ENCODE results near the gene ZNF175. TPM values are rescaled to one million over a fixed set of nuclear protein-coding genes. Genes with fewer than 3 reads are reported as not detected.

ZNF175 gene
- 7.3 TPM for total RNA-seq
- long read RNA-seq, full-length matches to known transcripts = 1 of 2 reads
- long read RNA-seq, partial matches to known transcripts = 0 of 2 reads
- long read RNA-seq, other reads (novel, unspliced or antisense) = 1 of 2 reads

DNA sequence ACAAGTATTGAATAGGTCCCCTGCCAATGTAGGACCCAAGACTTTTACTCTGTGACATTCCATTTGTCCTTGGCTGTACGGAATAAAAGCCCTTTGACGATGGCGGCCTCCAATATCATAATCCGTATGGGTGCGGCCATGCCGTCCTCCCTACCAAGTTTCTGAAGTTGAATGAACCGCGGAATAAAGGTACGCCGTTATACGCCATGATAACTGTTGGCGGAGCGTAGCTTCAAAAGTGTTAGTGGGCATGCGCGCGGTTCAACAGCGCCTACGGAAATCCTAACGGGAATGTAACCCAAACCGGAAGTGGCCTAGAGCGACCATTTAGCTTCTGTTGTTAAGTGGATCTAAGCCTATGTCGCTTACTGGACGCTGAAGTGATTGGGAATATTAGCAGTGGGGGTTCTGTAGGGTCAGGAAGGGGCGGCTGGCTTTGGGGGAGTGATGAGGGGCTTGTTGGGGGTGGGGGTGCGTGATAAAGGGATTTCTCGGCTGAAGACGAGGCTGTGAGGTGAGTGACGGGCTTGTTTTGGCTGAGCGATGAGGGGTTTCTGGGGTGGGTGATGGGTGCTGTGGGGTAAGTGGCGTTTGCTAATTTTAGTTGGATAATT lies at the start of gene ZNF175:
Gene ZNF175 (plus strand): TSS at position 322 of the 614 bp plus-strand sequence. CDS start 2,047 bp downstream, outside the sequence.
- peak within 1 kb of the TSS; percentile 62 for H3K27ac ChIP-seq (replicated peaks)
- intact Hi-C loops (cut with micrococcal nuclease) = no loop called here
- TF ChIP-seq, protein P1, sequence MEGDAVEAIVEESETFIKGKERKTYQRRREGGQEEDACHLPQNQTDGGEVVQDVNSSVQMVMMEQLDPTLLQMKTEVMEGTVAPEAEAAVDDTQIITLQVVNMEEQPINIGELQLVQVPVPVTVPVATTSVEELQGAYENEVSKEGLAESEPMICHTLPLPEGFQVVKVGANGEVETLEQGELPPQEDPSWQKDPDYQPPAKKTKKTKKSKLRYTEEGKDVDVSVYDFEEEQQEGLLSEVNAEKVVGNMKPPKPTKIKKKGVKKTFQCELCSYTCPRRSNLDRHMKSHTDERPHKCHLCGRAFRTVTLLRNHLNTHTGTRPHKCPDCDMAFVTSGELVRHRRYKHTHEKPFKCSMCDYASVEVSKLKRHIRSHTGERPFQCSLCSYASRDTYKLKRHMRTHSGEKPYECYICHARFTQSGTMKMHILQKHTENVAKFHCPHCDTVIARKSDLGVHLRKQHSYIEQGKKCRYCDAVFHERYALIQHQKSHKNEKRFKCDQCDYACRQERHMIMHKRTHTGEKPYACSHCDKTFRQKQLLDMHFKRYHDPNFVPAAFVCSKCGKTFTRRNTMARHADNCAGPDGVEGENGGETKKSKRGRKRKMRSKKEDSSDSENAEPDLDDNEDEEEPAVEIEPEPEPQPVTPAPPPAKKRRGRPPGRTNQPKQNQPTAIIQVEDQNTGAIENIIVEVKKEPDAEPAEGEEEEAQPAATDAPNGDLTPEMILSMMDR (IDR thresholded peaks at IDR 0.05; ENCODE audit: borderline replicate concordance) = no peak

DNA sequence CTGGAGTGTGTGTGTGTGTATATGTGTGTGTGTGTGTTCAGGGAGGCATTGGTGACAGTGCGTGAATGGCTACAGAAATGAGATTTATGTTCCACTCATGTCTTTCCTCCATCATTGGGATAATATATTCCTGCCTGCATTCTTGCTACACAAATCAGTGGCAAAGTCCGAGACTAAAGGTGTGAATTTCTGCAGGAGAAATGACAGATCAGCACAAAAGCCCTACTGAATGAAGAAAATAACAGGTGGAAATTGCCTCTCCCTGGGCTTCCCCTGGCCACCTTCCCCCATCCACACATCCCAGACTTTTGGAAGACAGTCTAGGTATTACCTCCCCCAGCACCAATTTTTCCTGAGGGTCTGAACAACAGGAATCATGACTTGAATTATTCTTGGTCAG lies 49.7 kb upstream of the ZNF175 start:
- Histone ChIP-seq H3K9me3 (replicated peaks) (peaks cover 14% of the 10 kb centered on the region), H3K4me1 (no peaks in the 10 kb centered on the region), H3K4me3 (no peak overlapping the region), H3K27ac (replicated peaks) (no peak overlapping the region), H3K36me3 (no peaks in the 10 kb centered on the region), H3K27me3 (ENCODE audit: low read depth) (peaks cover 72% of the 10 kb centered on the region)
- TF ChIP-seq, protein P1 (IDR thresholded peaks at IDR 0.05; ENCODE audit: borderline replicate concordance) = no peak
- no peak for DNase-seq
- intact Hi-C loops (cut with micrococcal nuclease) = no loop called here

More for the DNA sequence above, at the start of gene ZNF175:
- Histone ChIP-seq H3K4me1 (peaks cover 24% of the 10 kb centered on the region), H3K27me3 (ENCODE audit: low read depth) (peaks cover 22% of the 10 kb centered on the region), H3K4me3 (peak within 1 kb of the TSS; percentile 74), H3K9me3 (replicated peaks) (no peaks in the 10 kb centered on the region), H3K36me3 (peaks cover 18% of the 10 kb centered on the region)
- DNase-seq = peak; percentile 95

DNA sequence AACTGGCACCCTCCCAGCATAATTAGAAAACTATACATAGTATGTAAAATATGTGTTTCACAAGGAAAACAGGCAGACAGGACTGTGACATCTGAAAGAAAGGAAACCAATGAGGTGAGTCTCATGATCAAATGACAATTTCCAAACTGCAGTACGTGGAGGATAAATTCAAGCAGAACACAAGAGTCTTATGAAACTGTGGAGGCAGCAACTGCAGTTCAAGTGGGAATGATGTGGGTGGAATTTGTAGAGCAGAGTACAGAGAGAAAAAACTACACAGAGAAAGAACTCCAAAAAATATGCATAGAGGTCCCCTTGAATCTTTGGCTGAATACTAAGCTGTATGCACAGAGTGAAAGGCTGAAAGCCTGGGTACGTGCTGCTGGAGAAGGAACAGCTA lies 49.3 kb upstream of the ZNF175 start:
- H3K9me3 ChIP-seq (replicated peaks) = peaks cover 14% of the 10 kb centered on the region
- no peak overlapping the region for H3K27ac ChIP-seq (replicated peaks)
- intact Hi-C loops (cut with micrococcal nuclease) = no loop called here
- no peak for DNase-seq
- no peak overlapping the region for H3K4me3 ChIP-seq
- TF ChIP-seq, protein P1 (IDR thresholded peaks at IDR 0.05; ENCODE audit: borderline replicate concordance) = no peak
- H3K36me3 ChIP-seq = no peaks in the 10 kb centered on the region
- H3K4me1 ChIP-seq = no peaks in the 10 kb centered on the region
- peaks cover 73% of the 10 kb centered on the region for H3K27me3 ChIP-seq (ENCODE audit: low read depth)

DNA sequence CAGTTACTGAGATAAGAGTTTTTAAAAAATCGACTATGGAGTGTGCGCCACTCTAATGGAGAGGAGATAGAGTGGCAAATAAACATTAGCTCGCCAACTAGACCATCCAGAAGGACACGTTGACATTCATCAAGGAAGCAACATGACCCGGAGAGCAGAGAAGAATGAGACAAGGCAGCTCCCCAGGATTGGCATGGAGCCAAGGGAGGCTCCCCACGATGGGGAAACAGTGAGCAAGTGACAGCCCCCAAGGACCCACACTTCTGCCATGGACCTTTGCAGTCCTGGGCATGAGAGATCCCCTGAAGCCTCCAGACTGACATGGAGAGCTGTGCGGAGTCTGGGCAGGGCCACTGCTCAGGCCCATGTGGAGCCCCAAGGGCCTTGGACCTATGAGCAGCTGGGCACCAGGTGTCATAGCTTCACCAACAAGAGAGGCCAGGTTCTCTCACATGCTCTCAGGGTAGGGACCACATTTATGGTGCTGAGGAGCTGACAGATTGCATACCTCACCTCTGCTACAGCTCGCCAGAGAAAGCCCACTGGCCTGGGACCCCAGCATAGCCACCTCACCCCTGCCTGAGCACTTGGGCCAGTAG lies 46.3 kb upstream of the ZNF175 start:
- no peak for DNase-seq
- intact Hi-C loops (cut with micrococcal nuclease) = no loop called here
- Histone ChIP-seq H3K4me1 (no peaks in the 10 kb centered on the region), H3K9me3 (replicated peaks) (peaks cover 9% of the 10 kb centered on the region), H3K27ac (replicated peaks) (no peak overlapping the region), H3K4me3 (no peak overlapping the region), H3K36me3 (no peaks in the 10 kb centered on the region), H3K27me3 (ENCODE audit: low read depth) (peaks cover 77% of the 10 kb centered on the region)
- TF ChIP-seq, protein P1 (IDR thresholded peaks at IDR 0.05; ENCODE audit: borderline replicate concordance) = no peak

DNA sequence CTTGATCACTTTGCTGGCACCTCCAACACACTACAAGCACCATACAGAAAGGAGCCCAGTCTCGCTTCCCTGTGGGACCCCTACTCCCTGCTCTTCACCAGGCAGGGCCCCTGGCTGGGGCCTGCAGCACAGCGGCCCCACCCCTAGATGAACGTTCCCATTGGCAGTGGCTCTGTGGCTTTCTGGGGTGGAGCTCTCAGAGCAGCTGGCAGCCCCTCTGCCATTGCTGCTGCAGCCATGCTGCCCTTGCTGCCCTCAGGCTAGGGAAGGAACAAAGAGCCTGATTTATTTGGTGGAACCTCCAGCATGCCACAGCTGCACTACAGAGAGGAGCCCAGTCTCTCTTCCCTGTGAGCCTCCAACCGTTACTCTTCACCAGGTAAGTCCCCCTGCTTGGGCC lies 45.4 kb upstream of the ZNF175 start:
- H3K36me3 ChIP-seq = no peaks in the 10 kb centered on the region
- intact Hi-C loops (cut with micrococcal nuclease) = no loop called here
- H3K27ac ChIP-seq (replicated peaks) = no peak overlapping the region
- peaks cover 77% of the 10 kb centered on the region for H3K27me3 ChIP-seq (ENCODE audit: low read depth)
- TF ChIP-seq, protein P1 (IDR thresholded peaks at IDR 0.05; ENCODE audit: borderline replicate concordance) = no peak
- DNase-seq = no peak
- H3K9me3 ChIP-seq (replicated peaks) = peaks cover 9% of the 10 kb centered on the region
- no peaks in the 10 kb centered on the region for H3K4me1 ChIP-seq
- no peak overlapping the region for H3K4me3 ChIP-seq
